Stimulated activated naive CD8-positive, alpha-beta T cell treated with anti-CD3 and anti-CD28 coated beads, Interleukin-15, Interleukin-2, amounts not matched to agents 100 ng/mL and 50 ng/mL, for 24 hours (primary cell): ENCODE data around the gene GRIN3B.

Experiments used
- H3K27ac Mint-ChIP-seq: one replicate; pipeline ENCODE4 v1.8.0; 2021; ENCODE audit warnings: mild to moderate bottlenecking, mixed read lengths
- H3K27me3 Mint-ChIP-seq: one replicate; pipeline ENCODE4 v1.8.0; 2021; ENCODE audit warnings: mixed read lengths
- H3K36me3 Mint-ChIP-seq: one replicate; pipeline ENCODE4 v1.8.0; 2021; ENCODE audit warnings: low read depth, mixed read lengths
- H3K4me1 Mint-ChIP-seq: one replicate; pipeline ENCODE4 v1.8.0; 2021; ENCODE audit warnings: low read depth, mixed read lengths
- H3K4me3 Mint-ChIP-seq: one replicate; pipeline ENCODE4 v1.8.0; 2021; ENCODE audit warnings: mild to moderate bottlenecking, mixed read lengths
- H3K9me3 Mint-ChIP-seq: one replicate; pipeline ENCODE4 v1.8.0; 2021; ENCODE audit warnings: mixed read lengths

The GRIN3B gene

DNA sequence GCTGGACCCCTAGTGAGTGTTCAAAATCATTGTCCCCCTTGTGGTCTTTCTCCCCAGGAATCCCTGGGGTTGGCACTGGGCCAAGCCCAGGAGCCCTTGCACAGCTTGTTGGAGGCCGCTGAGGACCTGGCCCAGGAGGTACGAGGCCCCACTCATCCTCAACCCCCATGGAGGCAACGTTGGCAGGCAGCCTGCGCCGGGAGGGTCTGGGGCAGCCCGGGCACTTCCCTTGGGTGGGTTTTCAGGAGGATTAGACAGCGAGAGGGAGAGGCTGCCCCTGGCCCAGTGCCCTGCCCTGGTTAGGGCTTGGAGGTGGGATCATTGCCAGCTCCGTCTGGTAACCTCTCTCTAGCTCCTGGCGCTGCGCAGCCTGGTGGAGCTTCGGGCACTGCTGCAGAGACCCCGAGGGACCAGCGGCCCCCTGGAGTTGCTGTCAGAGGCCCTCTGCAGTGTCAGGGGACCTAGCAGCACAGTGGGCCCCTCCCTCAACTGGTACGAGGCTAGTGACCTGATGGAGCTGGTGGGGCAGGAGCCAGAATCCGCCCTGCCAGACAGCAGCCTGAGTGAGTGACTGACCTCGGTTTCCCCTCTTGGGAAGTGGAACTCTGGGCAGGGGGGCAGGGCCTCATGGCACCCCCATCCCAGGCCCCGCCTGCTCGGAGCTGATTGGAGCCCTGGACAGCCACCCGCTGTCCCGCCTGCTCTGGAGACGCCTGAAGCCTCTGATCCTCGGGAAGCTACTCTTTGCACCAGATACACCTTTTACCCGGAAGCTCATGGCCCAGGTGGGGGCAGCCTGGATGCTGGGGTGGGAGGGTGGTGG is 42.7 kb downstream of the GRIN3B start:
- Mint-ChIP-seq H3K27me3 (no peaks in the 10 kb centered on the region), H3K27ac (no peak overlapping the region), H3K4me3 (no peak overlapping the region), H3K9me3 (no peaks in the 10 kb centered on the region), H3K4me1 (peaks cover 37% of the 10 kb centered on the region), H3K36me3 (peaks cover 6% of the 10 kb centered on the region)

DNA sequence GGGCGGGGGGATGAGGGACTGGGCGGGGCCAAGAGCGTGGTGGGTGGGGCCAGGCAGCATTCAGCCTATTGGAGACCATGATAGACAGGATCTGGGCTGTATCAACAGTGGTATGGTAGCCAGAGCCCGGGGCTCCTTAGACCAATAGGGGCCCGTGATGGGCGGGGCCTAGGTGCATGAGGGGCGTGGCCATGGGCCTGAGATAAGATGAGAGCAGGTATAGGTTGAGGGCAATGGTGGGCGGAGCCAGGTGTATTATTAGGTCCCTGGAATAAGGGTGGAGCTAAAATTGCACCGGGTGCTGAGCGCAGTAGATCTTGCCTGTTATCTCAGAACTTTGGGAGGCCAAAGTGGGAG is 45.0 kb downstream of the GRIN3B start:
- H3K4me1 Mint-ChIP-seq = peaks cover 14% of the 10 kb centered on the region

GRCh38 chr19:1046117-1046626 is 46.0 kb downstream of the GRIN3B start:
- H3K36me3 Mint-ChIP-seq = no peaks in the 10 kb centered on the region
- H3K4me3 Mint-ChIP-seq = no peak overlapping the region
- H3K4me1 Mint-ChIP-seq = peaks cover 4% of the 10 kb centered on the region
- H3K27me3 Mint-ChIP-seq = no peaks in the 10 kb centered on the region
- no peaks in the 10 kb centered on the region for H3K9me3 Mint-ChIP-seq
- H3K27ac Mint-ChIP-seq = no peak overlapping the region

More for the DNA sequence above, 45.0 kb downstream of the GRIN3B start:
- Mint-ChIP-seq H3K36me3 (no peaks in the 10 kb centered on the region), H3K27me3 (no peaks in the 10 kb centered on the region), H3K27ac (no peak overlapping the region), H3K4me3 (no peak overlapping the region), H3K9me3 (no peaks in the 10 kb centered on the region)

DNA sequence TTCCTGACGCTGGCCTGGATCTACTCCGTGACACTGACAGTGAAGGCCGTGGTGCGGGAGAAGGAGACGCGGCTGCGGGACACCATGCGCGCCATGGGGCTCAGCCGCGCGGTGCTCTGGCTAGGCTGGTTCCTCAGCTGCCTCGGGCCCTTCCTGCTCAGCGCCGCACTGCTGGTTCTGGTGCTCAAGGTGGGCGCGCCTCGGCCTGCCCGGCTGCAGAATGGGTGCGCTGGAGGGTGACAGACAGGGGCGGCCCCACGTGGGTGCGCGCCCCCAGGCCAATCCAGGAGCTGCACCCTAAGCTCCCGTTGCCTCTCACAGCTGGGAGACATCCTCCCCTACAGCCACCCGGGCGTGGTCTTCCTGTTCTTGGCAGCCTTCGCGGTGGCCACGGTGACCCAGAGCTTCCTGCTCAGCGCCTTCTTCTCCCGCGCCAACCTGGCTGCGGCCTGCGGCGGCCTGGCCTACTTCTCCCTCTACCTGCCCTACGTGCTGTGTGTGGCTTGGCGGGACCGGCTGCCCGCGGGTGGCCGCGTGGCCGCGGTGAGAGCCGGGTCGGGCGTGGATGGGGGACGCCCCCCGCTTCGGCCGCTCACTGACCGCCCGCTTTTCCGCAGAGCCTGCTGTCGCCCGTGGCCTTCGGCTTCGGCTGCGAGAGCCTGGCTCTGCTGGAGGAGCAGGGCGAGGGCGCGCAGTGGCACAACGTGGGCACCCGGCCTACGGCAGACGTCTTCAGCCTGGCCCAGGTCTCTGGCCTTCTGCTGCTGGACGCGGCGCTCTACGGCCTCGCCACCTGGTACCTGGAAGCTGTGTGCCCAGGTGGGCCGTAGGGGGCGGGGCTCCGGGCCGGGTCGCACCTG is 46.8 kb downstream of the GRIN3B start:
- H3K27ac Mint-ChIP-seq = no peak overlapping the region
- H3K9me3 Mint-ChIP-seq = no peaks in the 10 kb centered on the region
- H3K36me3 Mint-ChIP-seq = no peaks in the 10 kb centered on the region
- H3K4me3 Mint-ChIP-seq = no peak overlapping the region
- H3K4me1 Mint-ChIP-seq = no peaks in the 10 kb centered on the region
- no peaks in the 10 kb centered on the region for H3K27me3 Mint-ChIP-seq

DNA sequence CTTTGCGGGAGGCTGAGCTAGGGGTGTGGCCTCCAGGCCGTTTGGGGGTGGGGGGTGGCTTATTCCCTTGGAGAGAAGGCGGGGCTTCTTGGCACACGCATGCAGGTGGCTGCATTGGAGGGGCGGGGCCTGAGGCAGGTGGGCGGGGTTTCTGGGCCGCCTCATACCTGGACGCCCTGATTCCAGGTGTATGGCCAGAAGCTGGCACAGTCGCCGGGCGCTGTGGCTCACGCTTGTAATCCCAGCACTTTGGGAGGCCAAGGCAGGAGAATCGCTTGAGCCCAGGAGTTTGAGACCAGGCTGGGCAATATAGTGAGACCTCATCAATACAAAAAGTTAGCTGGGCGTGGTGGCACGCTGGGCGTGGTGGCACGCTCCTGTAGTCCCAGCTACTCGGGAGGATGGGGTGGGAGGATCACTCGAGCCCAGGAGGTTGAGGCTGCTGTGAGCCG is 47.5 kb downstream of the GRIN3B start:
- Mint-ChIP-seq H3K36me3 (no peaks in the 10 kb centered on the region), H3K27me3 (no peaks in the 10 kb centered on the region), H3K27ac (no peak overlapping the region), H3K4me1 (no peaks in the 10 kb centered on the region), H3K9me3 (no peaks in the 10 kb centered on the region), H3K4me3 (no peak overlapping the region)

GRCh38 chr19:1049106-1049505 is 48.9 kb downstream of the GRIN3B start:
- H3K27me3 Mint-ChIP-seq = no peaks in the 10 kb centered on the region
- no peaks in the 10 kb centered on the region for H3K36me3 Mint-ChIP-seq
- no peaks in the 10 kb centered on the region for H3K9me3 Mint-ChIP-seq
- no peak overlapping the region for H3K4me3 Mint-ChIP-seq
- H3K4me1 Mint-ChIP-seq = no peaks in the 10 kb centered on the region
- H3K27ac Mint-ChIP-seq = no peak overlapping the region

- Mint-ChIP-seq H3K9me3 (no peaks in the 10 kb centered on the region), H3K4me1 (no peaks in the 10 kb centered on the region), H3K27ac (no peak overlapping the region), H3K4me3 (no peak overlapping the region), H3K36me3 (no peaks in the 10 kb centered on the region), H3K27me3 (no peaks in the 10 kb centered on the region)
Measured at GRCh38 chr19:1049800-1050199, 49.6 kb downstream of the GRIN3B start.

DNA sequence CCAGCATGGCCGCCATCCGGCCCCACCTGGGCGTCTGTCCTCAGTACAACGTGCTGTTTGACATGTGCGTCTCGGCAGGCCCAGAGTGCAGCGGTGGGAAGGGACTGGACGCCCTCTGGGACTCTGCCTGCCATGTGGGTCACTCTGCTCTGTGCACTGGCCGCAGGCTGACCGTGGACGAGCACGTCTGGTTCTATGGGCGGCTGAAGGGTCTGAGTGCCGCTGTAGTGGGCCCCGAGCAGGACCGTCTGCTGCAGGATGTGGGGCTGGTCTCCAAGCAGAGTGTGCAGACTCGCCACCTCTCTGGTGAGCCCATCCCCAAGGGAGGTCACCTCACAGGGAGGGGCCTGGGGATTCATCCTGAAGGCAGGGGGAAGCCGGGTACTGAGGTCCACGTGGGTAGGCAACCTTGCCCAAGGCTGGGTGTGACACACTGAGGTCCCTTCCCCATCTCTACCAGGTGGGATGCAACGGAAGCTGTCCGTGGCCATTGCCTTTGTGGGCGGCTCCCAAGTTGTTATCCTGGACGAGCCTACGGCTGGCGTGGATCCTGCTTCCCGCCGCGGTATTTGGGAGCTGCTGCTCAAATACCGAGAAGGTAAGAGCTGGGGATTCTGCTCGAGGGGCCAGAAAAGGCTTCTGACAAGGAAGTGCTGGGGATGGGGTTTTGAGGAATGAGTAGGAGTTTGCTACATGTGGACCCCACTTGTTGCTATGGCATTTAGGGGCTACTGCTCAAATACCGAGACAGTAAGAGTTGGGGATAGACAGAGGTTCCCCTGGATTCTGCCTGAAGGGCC is 51.0 kb downstream of the GRIN3B start:
- H3K27ac Mint-ChIP-seq = no peak overlapping the region
- no peaks in the 10 kb centered on the region for H3K36me3 Mint-ChIP-seq
- no peaks in the 10 kb centered on the region for H3K27me3 Mint-ChIP-seq
- H3K4me1 Mint-ChIP-seq = no peaks in the 10 kb centered on the region
- H3K4me3 Mint-ChIP-seq = no peak overlapping the region
- no peaks in the 10 kb centered on the region for H3K9me3 Mint-ChIP-seq

DNA sequence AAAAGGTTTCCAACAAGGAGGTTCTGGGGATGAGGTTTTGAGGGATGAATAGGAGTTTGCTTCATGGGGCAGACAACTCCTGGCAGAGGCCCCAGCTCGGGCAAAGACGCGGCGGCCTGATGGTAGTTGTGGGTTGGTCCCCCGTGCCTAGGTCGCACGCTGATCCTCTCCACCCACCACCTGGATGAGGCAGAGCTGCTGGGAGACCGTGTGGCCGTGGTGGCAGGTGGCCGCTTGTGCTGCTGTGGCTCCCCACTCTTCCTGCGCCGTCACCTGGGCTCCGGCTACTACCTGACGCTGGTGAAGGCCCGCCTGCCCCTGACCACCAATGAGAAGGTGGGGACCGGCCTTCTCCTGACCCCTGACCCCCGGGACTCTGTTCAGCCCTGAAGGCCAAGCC is 51.6 kb downstream of the GRIN3B start:
- Mint-ChIP-seq H3K36me3 (peaks cover 6% of the 10 kb centered on the region), H3K4me1 (no peaks in the 10 kb centered on the region), H3K9me3 (no peaks in the 10 kb centered on the region), H3K27ac (no peak overlapping the region), H3K4me3 (no peak overlapping the region), H3K27me3 (no peaks in the 10 kb centered on the region)

DNA sequence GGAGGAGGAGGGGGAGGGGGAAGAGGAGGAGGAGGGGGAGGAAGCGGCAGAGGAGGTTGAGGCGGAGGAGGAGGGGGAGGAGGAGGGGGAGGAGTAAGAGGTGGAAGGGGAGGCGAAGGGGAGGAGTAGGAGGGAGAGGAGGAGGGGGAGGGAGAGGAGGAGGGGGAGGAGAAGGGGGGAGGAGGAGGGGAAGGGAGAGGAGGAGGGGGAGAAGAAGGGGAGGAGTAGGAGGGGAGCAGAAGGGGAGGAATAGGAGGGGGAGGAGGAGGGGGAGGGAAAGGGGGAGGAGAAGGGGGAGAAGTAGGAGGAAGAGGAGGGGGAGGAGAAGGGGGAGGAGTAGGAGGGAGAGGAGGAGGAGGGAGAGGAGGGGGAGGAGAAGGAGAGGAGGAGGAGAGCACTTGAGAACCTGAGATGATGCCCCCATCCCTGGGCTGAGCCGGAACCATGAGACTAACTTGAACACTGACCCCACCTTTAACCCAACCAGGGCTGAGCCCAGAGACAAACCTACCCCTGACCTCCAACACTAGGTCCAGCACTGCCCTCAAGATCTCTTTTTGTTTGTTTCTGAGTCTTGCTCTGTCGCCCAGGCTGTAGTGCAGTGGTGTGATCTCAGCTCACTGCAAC is 52.2 kb downstream of the GRIN3B start:
- Mint-ChIP-seq H3K27me3 (no peaks in the 10 kb centered on the region), H3K4me3 (no peak overlapping the region), H3K4me1 (peaks cover 3% of the 10 kb centered on the region), H3K9me3 (no peaks in the 10 kb centered on the region), H3K27ac (no peak overlapping the region), H3K36me3 (peaks cover 10% of the 10 kb centered on the region)

DNA sequence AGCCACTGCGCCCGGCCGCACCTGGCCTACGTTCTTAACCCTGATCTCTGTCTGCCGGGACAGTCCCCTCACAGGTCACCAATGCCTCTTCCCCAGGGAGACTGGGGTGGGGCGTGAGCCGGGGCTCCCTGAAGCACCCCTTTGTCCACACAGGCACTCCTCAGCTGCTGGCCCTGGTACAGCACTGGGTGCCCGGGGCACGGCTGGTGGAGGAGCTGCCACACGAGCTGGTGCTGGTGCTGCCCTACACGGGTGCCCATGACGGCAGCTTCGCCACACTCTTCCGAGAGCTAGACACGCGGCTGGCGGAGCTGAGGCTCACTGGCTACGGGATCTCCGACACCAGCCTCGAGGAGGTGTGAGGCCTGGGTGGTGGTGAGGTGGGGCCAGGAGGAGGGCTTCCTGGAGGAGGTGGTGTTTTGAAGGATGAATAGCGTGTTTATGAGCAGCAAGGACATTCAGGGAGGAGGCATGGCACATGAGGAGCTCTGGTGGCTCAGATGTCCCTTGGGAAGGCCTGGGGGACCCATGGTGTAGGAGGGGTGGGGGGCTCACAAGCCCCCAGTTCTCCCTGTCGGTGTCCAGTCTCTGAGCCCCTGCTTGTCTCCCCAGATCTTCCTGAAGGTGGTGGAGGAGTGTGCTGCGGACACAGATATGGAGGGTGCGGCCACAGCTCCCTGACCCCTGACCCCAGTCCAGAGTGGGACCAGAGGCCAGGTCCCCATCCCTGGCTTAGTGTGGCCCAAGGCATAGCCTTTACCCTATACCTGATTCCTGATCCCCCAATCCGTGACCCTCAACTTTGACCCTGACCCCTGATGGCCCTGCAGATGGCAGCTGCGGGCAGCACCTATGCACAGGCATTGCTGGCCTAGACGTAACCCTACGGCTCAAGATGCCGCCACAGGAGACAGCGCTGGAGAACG is 53.2 kb downstream of the GRIN3B start:
- peaks cover 12% of the 10 kb centered on the region for H3K36me3 Mint-ChIP-seq
- peaks cover 12% of the 10 kb centered on the region for H3K4me1 Mint-ChIP-seq
- no peak overlapping the region for H3K27ac Mint-ChIP-seq
- no peak overlapping the region for H3K4me3 Mint-ChIP-seq
- no peaks in the 10 kb centered on the region for H3K27me3 Mint-ChIP-seq
- no peaks in the 10 kb centered on the region for H3K9me3 Mint-ChIP-seq

DNA sequence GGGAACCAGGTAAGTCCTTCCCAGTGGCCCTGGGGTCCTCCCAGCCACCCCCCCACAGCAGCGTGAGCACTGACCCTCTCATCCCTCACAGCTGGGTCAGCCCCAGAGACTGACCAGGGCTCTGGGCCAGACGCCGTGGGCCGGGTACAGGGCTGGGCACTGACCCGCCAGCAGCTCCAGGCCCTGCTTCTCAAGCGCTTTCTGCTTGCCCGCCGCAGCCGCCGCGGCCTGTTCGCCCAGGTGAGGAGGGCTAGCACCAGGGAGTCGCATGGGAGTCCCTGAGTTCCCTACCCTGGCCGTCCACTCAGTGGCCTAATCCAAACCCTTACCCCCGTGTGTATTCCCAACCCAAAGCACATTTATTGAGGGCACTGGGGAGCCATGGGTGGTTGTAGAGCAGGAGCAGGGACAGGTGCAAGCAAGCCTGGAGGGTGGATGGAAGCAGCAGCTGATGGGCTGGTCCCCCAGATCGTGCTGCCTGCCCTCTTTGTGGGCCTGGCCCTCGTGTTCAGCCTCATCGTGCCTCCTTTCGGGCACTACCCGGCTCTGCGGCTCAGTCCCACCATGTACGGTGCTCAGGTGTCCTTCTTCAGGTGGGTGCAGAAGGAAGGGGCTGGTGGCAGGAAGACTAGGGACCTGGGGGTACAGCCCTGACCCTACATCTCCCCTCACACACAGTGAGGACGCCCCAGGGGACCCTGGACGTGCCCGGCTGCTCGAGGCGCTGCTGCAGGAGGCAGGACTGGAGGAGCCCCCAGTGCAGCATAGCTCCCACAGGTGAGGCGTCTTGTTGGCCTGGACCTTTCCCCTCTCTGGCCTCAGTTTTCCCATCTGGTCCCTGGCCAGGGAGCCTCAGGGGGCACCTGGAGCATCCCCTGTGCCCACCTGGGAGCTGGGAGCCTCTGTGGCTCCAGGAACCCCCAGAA is 54.1 kb downstream of the GRIN3B start:
- Mint-ChIP-seq H3K4me3 (no peak overlapping the region), H3K36me3 (peaks cover 12% of the 10 kb centered on the region), H3K9me3 (no peaks in the 10 kb centered on the region), H3K4me1 (peaks cover 13% of the 10 kb centered on the region), H3K27me3 (no peaks in the 10 kb centered on the region), H3K27ac (no peak overlapping the region)

- Mint-ChIP-seq H3K4me3 (no peak overlapping the region), H3K4me1 (peaks cover 13% of the 10 kb centered on the region), H3K27me3 (no peaks in the 10 kb centered on the region), H3K27ac (no peak overlapping the region), H3K36me3 (peaks cover 12% of the 10 kb centered on the region), H3K9me3 (no peaks in the 10 kb centered on the region)
Measured at GRCh38 chr19:1055028-1055425, 54.8 kb downstream of the GRIN3B start.
